SK-N-SH (cell line): ENCODE results near the gene SCAMP5. TPM values are rescaled to one million over a fixed set of nuclear protein-coding genes. Genes with fewer than 3 reads are reported as not detected.

ENCODE experiments used
- CTCF ChIA-PET: fragments of 300-600, 350-600 bp; formaldehyde crosslinking; extraction: SDS; loops from one replicate; lab custom pipeline; 2021; lab: Yijun Ruan, JAX
- POLR2A ChIA-PET: fragments of 350-600 bp; sonication (Branson Sonifier 250); formaldehyde crosslinking; extraction: SDS; loops from one replicate; lab custom pipeline; 2020; ENCODE audit warnings: antibody characterized with exemption, inconsistent platforms; lab: Yijun Ruan, JAX
- DNase-seq: peaks from one replicate; pipeline ENCODE4 v3.0.0; 2012
- H2AFZ ChIP-seq: fragments of 200-600 bp; sonication (generic); 2 replicates; pipeline ENCODE4 v1.8.1; 2016; ENCODE audit warnings: antibody characterized with exemption, mild to moderate bottlenecking, low read depth
- H3F3A ChIP-seq: fragments of 200-600 bp; sonication (generic); replicated peaks from 2 replicates; pipeline ENCODE3; 2016; ENCODE audit warnings: antibody characterized with exemption, mild to moderate bottlenecking; ENCODE audit not compliant: insufficient read depth
- H3K27ac ChIP-seq, 2 experiments: fragments of 200-500 bp in 1 of 2; fragments of 200-600 bp in 1 of 2; sonication (Bioruptor generic) in 1 of 2; sonication (generic), shearing (Covaris generic) in 1 of 2; 2 replicates each; pipeline versions ENCODE4 v1.5.1 to v1.6.1; 2014 to 2016; ENCODE audit warnings: low read depth in 2 of 2, inconsistent platforms in 1 of 2, low read length in 1 of 2, mild to moderate bottlenecking in 1 of 2, mixed read lengths in 1 of 2
- H3K27me3 ChIP-seq: fragments of 200-600 bp; sonication (generic), shearing (Covaris generic); 2 replicates; pipeline ENCODE4 v1.6.1; 2016; ENCODE audit warnings: mixed run types; ENCODE audit not compliant: insufficient read depth
- H3K36me3 ChIP-seq, 2 experiments: fragments of 200-500 bp in 1 of 2; fragments of 200-600 bp in 1 of 2; sonication (Bioruptor generic) in 1 of 2; sonication (generic) in 1 of 2; replicated peaks in 1 of 2; 2 replicates each; pipeline versions ENCODE3 to v1.5.1; 2014 to 2016; ENCODE audit warnings: low read length in 1 of 2, mild to moderate bottlenecking in 1 of 2; ENCODE audit not compliant: insufficient read depth in 2 of 2, control insufficient read depth in 1 of 2
- H3K4me1 ChIP-seq, 2 experiments: fragments of 200-500 bp in 1 of 2; fragments of 200-600 bp in 1 of 2; sonication (Bioruptor generic) in 1 of 2; sonication (generic), shearing (Covaris generic) in 1 of 2; 2 replicates each; pipeline versions ENCODE4 v1.5.1 to v1.6.1; 2014 to 2016; ENCODE audit warnings: low read depth in 1 of 2, low read length in 1 of 2, mixed run types in 1 of 2; ENCODE audit not compliant: insufficient read depth in 2 of 2, control insufficient read depth in 1 of 2
- H3K4me2 ChIP-seq: fragments of 200-600 bp; sonication (generic), shearing (Covaris generic); 2 replicates; pipeline ENCODE4 v1.6.1; 2017; ENCODE audit warnings: mixed run types
- H3K4me3 ChIP-seq, 2 experiments: fragments of 200-500 bp in 1 of 2; fragments of 200-600 bp in 1 of 2; sonication (Bioruptor generic) in 1 of 2; sonication (generic), shearing (Covaris generic) in 1 of 2; 2 replicates each; pipeline versions ENCODE4 v1.5.1 to v1.8.1; 2014 to 2016; ENCODE audit warnings: low read depth in 2 of 2, inconsistent platforms in 1 of 2, low read length in 1 of 2, mild to moderate bottlenecking in 1 of 2, mixed read lengths in 1 of 2, moderate library complexity in 1 of 2
- H3K79me2 ChIP-seq: fragments of 200-600 bp; sonication (generic); 2 replicates; pipeline ENCODE4 v1.8.1; 2017; ENCODE audit warnings: mild to moderate bottlenecking; ENCODE audit not compliant: insufficient read depth
- H3K9ac ChIP-seq: fragments of 200-600 bp; sonication (generic); 2 replicates; pipeline ENCODE4 v1.6.1; 2017; ENCODE audit warnings: mixed run types
- H3K9me2 ChIP-seq: fragments of 200-600 bp; sonication (generic); 2 replicates; pipeline ENCODE4 v1.6.1; 2017; ENCODE audit warnings: mixed run types
- H3K9me3 ChIP-seq: fragments of 200-600 bp; sonication (generic); 2 replicates; pipeline ENCODE4 v1.6.1; 2017; ENCODE audit warnings: mixed run types, mild to moderate bottlenecking, moderate library complexity
- H4K20me1 ChIP-seq: fragments of 200-600 bp; sonication (generic); 2 replicates; pipeline ENCODE4 v1.6.1; 2017; ENCODE audit warnings: mild to moderate bottlenecking, mixed run types; ENCODE audit not compliant: insufficient read depth
- ELF1 ChIP-seq: IDR thresholded peaks from 2 replicates; pipeline ENCODE4 v1.4.0; 2012
- EP300 ChIP-seq, 2 experiments: IDR thresholded peaks; 2 replicates each; pipeline versions ENCODE4 v1.4.0 to v1.6.1; 2012; ENCODE audit warnings: borderline replicate concordance in 1 of 2, low read depth in 1 of 2, low read length in 1 of 2
- FOSL2 ChIP-seq: IDR thresholded peaks from 2 replicates; pipeline ENCODE4 v1.4.0; 2012; ENCODE audit warnings: low read depth, mild to moderate bottlenecking, moderate library complexity, borderline replicate concordance
- FOXJ3 ChIP-seq: sonication (generic); formaldehyde crosslinking; IDR thresholded peaks from 2 replicates; pipeline ENCODE4 v1.5.1; 2020; ENCODE audit warnings: mild to moderate bottlenecking, missing genetic modification reagents
- FOXM1 ChIP-seq: IDR thresholded peaks from 2 replicates; pipeline ENCODE4 v1.4.0; 2012; ENCODE audit warnings: low read depth, mild to moderate bottlenecking
- GATA2 ChIP-seq: sonication (generic); formaldehyde crosslinking; IDR thresholded peaks from 2 replicates; pipeline ENCODE4 v1.5.0; 2020; ENCODE audit warnings: mild to moderate bottlenecking, missing genetic modification reagents
- JUND ChIP-seq: IDR thresholded peaks from 2 replicates; pipeline ENCODE4 v1.4.0; 2012
- NRF1 ChIP-seq: IDR thresholded peaks from 2 replicates; pipeline ENCODE4 v1.6.1; 2012; ENCODE audit warnings: low read depth, mild to moderate bottlenecking, low read length
- POLR2AphosphoS5 ChIP-seq: IDR thresholded peaks from 2 replicates; pipeline ENCODE4 v1.6.1; 2012; ENCODE audit warnings: low read depth, low read length
- REST ChIP-seq: IDR thresholded peaks from 2 replicates; pipeline ENCODE4 v1.6.1; 2012; ENCODE audit warnings: mild to moderate bottlenecking, low read depth, low read length, moderate library complexity
- RXRA ChIP-seq: IDR thresholded peaks from 2 replicates; pipeline ENCODE4 v1.4.0; 2012; ENCODE audit warnings: low read depth, mild to moderate bottlenecking, borderline replicate concordance
- SIN3A ChIP-seq: IDR thresholded peaks from 2 replicates; pipeline ENCODE4 v1.6.1; 2012; ENCODE audit warnings: low read depth, mild to moderate bottlenecking, low read length, moderate library complexity, borderline replicate concordance
- TEAD4 ChIP-seq: IDR thresholded peaks from 2 replicates; pipeline ENCODE4 v1.4.0; 2012; ENCODE audit warnings: mild to moderate bottlenecking, borderline replicate concordance; ENCODE audit not compliant: insufficient read depth
- WGBS: methylation state at CpG from one replicate; pipeline ENCODE4 v1.1.6; 2017; ENCODE audit warnings: low lambda C conversion rate; 5-methylcytosine and 5-hydroxymethylcytosine counted together
- polyA plus RNA-seq, 3 experiments: library from polyadenylated mRNA; depleted of rRNA; stranded (reverse); fragments of >200 nt; gene quantifications; 2 replicates each; pipeline ENCODE4 v1.2.3, GENCODE V29; 2012

Gene SCAMP5
- polyA plus RNA-seq, 1 of the 3 experiments (the other 2 are of a cell fraction), result 27.9 TPM

GRCh38 chr15:74989527-74989926 lies 5.8 kb upstream of the SCAMP5 start:
- Histone ChIP-seq H3K9me2 (no peaks in the 10 kb centered on the region), H3K4me3 (no peak overlapping the region), H3K36me3 (no peaks in the 10 kb centered on the region), H3K9ac (no peak overlapping the region), H3K27ac (no peak overlapping the region), H3K9me3 (no peaks in the 10 kb centered on the region), H4K20me1 (no peaks in the 10 kb centered on the region), H3K4me2 (no peak overlapping the region), H3K4me1 (peaks cover 0 to 6% of the 10 kb centered on the region in 2 experiments; a peak in 1 of 4 replicates), H3K79me2 (no peaks in the 10 kb centered on the region), H3F3A (peaks cover 4% of the 10 kb centered on the region), H2AFZ (no peak overlapping the region), H3K27me3 (no peaks in the 10 kb centered on the region)
- DNase-seq, result no peak
- ChIA-PET POLR2A (no interaction called here), CTCF (interaction anchor here (1.0 to 4.2 kb wide), 3 partner anchors 34 to 47 kb away, joined by 3 to 36 read pairs (median 15); partner anchors contain the start of gene RPP25)
- TF ChIP-seq TEAD4 (no peak), ELF1 (no peak), FOXJ3 (CRISPR knock-in tag) (no peak), FOXM1 (no peak), FOSL2 (no peak), REST (no peak), JUND (no peak), GATA2 (CRISPR knock-in tag) (no peak), RXRA (no peak), NRF1 (no peak)

GRCh38 chr15:74992619-74993018 lies 2.7 kb upstream of the SCAMP5 start:
- H3K27me3 ChIP-seq, result no peaks in the 10 kb centered on the region
- no peaks in the 10 kb centered on the region for H4K20me1 ChIP-seq
- WGBS, result 38% methylated on average over 1 of the region's 1 CpG
- H3K9me2 ChIP-seq, result no peaks in the 10 kb centered on the region
- CTCF ChIA-PET, result interaction anchor here (0.9 kb wide), 2 partner anchors 37 to 91 kb away, joined by 3 to 4 read pairs; no protein-coding TSS in a partner anchor
- no peak overlapping the region for H3K4me3 ChIP-seq
- H3K4me1 ChIP-seq, result peaks cover 0 to 17% of the 10 kb centered on the region in 2 experiments; a peak in 1 of 4 replicates
- no peaks in the 10 kb centered on the region for H3K9me3 ChIP-seq
- H3K27ac ChIP-seq, result no peak overlapping the region
- no peak for DNase-seq
- no peak overlapping the region for H2AFZ ChIP-seq
- POLR2A ChIA-PET, result no interaction called here
- peaks cover 4% of the 10 kb centered on the region for H3F3A ChIP-seq
- no peaks in the 10 kb centered on the region for H3K36me3 ChIP-seq
- H3K9ac ChIP-seq, result no peak overlapping the region
- no peak for TF ChIP-seq POLR2AphosphoS5
- no peak for TF ChIP-seq SIN3A
- TF ChIP-seq JUND, result no peak
- no peak for TF ChIP-seq FOXM1
- no peak for TF ChIP-seq EP300 (IDR thresholded peaks at IDR 0.05; ENCODE audit: borderline replicate concordance in 1 of 2, low read depth in 1 of 2, low read length in 1 of 2)
- TF ChIP-seq, all 33 proteins: peak for 0
- H3K79me2 ChIP-seq, result no peaks in the 10 kb centered on the region
- H3K4me2 ChIP-seq, result no peak overlapping the region
